ENCODE measurements around the gene RTP3. TPM values are rescaled to one million over a fixed set of nuclear protein-coding genes. Genes with fewer than 3 reads are reported as not detected.

The RTP3 gene
- polyA plus RNA-seq, 2 of the 4 experiments (the other 2 are of a cell fraction): not detected

GRCh38 chr3:46456118-46456517 is 41.7 kb upstream of the RTP3 start:
- no peak for FAIRE-seq
- H3K27ac ChIP-seq: no peak overlapping the region
- no peak for DNase-seq (ENCODE audit: low read depth in 1 of 2, low spot score in 1 of 2)
- no peak overlapping the region for H3K4me3 ChIP-seq
- no peak for ATAC-seq
- no peak overlapping the region for H3K4me2 ChIP-seq
- ChIA-PET CTCF (interaction anchor here (0.6 kb wide), 1 partner anchor 10 kb away, joined by 4 read pairs; no protein-coding TSS in a partner anchor), POLR2A (no interaction called here)
- no peaks in the 10 kb centered on the region for H3K9me3 ChIP-seq
- TF ChIP-seq EHF (CRISPR knock-in tag; IDR thresholded peaks at IDR 0.05) (no peak), POLR2A (IDR thresholded peaks at IDR 0.05; ENCODE audit: low read length) (no peak), ZNF302 (CRISPR knock-in tag; IDR thresholded peaks at IDR 0.05) (no peak), CBX8 (IDR thresholded peaks at IDR 0.05) (no peak), NFE2L2 (conservative IDR thresholded peaks at IDR 0.05; ENCODE audit: low read length) (no peak), MAZ (IDR thresholded peaks at IDR 0.05; ENCODE audit: borderline replicate concordance, low read depth, low read length) (no peak), JUN (IDR thresholded peaks at IDR 0.05) (no peak)
- 57% methylated on average over 10 of the region's 14 CpGs for WGBS (ENCODE audit: missing lambda C conversion rate)
- no peaks in the 10 kb centered on the region for H3K4me1 ChIP-seq

DNA sequence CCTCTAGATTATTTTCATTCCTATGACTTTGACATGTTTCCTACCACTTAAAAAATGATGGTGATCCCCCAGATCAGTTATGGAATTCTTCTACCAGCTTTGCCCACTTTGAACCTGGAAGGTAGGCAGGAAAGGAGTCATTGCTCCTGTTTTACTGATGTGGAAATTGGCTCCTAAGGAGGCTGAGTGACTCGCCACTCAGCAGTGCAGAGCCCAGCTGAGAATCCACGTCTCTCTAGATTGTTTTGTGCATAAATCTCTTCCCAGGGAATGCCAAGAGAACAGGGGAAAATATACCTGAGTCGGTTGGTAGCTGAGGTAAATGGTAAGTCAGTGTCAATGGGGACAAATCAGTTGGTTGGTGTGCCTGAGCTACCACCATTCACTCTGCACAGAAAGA is 37.7 kb upstream of the RTP3 start:
- no peak overlapping the region for H3K27ac ChIP-seq

GRCh38 chr3:46462111-46462510 is 35.7 kb upstream of the RTP3 start:
- ChIA-PET CTCF (interaction anchor here (0.5 to 2.2 kb wide), 3 partner anchors 11 to 106 kb away, joined by 3 to 7 read pairs (median 3); no protein-coding TSS in a partner anchor), POLR2A (no interaction called here)
- FAIRE-seq: no peak
- Histone ChIP-seq H3K27ac (no peak overlapping the region), H3K4me2 (no peak overlapping the region), H3K9me3 (no peaks in the 10 kb centered on the region), H3K4me3 (no peak overlapping the region), H3K4me1 (no peaks in the 10 kb centered on the region)
- 12% methylated on average over 3 of the region's 3 CpGs for WGBS (ENCODE audit: missing lambda C conversion rate)
- TF ChIP-seq EHF (CRISPR knock-in tag; IDR thresholded peaks at IDR 0.05): no peak
- no peak for TF ChIP-seq FOSL2 (IDR thresholded peaks at IDR 0.05)
- no peak for TF ChIP-seq FOSL2 (CRISPR knock-in tag; IDR thresholded peaks at IDR 0.05)
- TF ChIP-seq FOXS1 (CRISPR knock-in tag; IDR thresholded peaks at IDR 0.05): no peak
- no peak for TF ChIP-seq HOXA7 (CRISPR knock-in tag; IDR thresholded peaks at IDR 0.05)
- TF ChIP-seq RFX5 (IDR thresholded peaks at IDR 0.05): no peak
- no peak for TF ChIP-seq MAZ (IDR thresholded peaks at IDR 0.05; ENCODE audit: borderline replicate concordance, low read depth, low read length)
- TF ChIP-seq CTCF (IDR thresholded peaks at IDR 0.05): no peak
- no peak for TF ChIP-seq HMGXB4 (CRISPR knock-in tag; IDR thresholded peaks at IDR 0.05; ENCODE audit: borderline replicate concordance)
- peak in 1 of 2 experiments; percentile 23; a peak in 1 of 6 replicates for ATAC-seq
- no peak for DNase-seq (ENCODE audit: low read depth in 1 of 2, low spot score in 1 of 2)

More for the DNA sequence above, 37.7 kb upstream of the RTP3 start:
- TF ChIP-seq EHMT2 (IDR thresholded peaks at IDR 0.05; ENCODE audit: low read depth) (no peak), EP300 (IDR thresholded peaks at IDR 0.05) (no peak), CBX8 (IDR thresholded peaks at IDR 0.05) (no peak), POLR2A (IDR thresholded peaks at IDR 0.05; ENCODE audit: low read length) (no peak), RCOR1 (IDR thresholded peaks at IDR 0.05; ENCODE audit: low read depth, low read length) (no peak), GATA3 (IDR thresholded peaks at IDR 0.05; ENCODE audit: borderline replicate concordance) (no peak), BCL3 (IDR thresholded peaks at IDR 0.05) (no peak), TFCP2L1 (CRISPR knock-in tag; IDR thresholded peaks at IDR 0.05) (no peak)
- TF ChIP-seq, protein P1, sequence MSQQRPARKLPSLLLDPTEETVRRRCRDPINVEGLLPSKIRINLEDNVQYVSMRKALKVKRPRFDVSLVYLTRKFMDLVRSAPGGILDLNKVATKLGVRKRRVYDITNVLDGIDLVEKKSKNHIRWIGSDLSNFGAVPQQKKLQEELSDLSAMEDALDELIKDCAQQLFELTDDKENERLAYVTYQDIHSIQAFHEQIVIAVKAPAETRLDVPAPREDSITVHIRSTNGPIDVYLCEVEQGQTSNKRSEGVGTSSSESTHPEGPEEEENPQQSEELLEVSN (IDR thresholded peaks at IDR 0.05; ENCODE audit: borderline replicate concordance, low read depth): no peak
- FAIRE-seq: no peak
- no peak for ATAC-seq
- H3K4me3 ChIP-seq: no peak overlapping the region
- ChIA-PET CTCF (interaction anchor here (1.0 to 3.4 kb wide), 2 partner anchors 29 kb away, joined by 3 to 9 read pairs; no protein-coding TSS in a partner anchor), POLR2A (no interaction called here)
- no peak overlapping the region for H3K4me2 ChIP-seq
- DNase-seq (ENCODE audit: low read depth in 1 of 2, low spot score in 1 of 2): no peak
- H3K4me1 ChIP-seq: no peaks in the 10 kb centered on the region
- WGBS (ENCODE audit: missing lambda C conversion rate): 0% methylated on average over 2 of the region's 3 CpGs
- H3K9me3 ChIP-seq: no peaks in the 10 kb centered on the region

All from A549 (cell line).